Liver (tissue), 9 donors: ENCODE data around the gene PPM1A. TPM values are rescaled to one million over a fixed set of nuclear protein-coding genes. Genes with fewer than 3 reads are reported as not detected.

Experiments
- DNase-seq: peaks from one replicate; pipeline ENCODE4 v3.0.0-alpha.2; 2017; ENCODE audit warnings: low spot score
- H3K27ac ChIP-seq, 2 donors: one replicate each; pipeline ENCODE4 v1.7.0; 2013; ENCODE audit warnings: inconsistent platforms in 2 of 2, low read length in 2 of 2, control low read depth in 1 of 2, low read depth in 1 of 2, mild to moderate bottlenecking in 1 of 2
- H3K27me3 ChIP-seq, 4 donors: one replicate each; pipeline versions ENCODE4 v1.6.1 to v1.7.0; 2013; ENCODE audit warnings: low read length in 3 of 4, inconsistent platforms in 1 of 4, mild to moderate bottlenecking in 1 of 4, moderate library complexity in 1 of 4; ENCODE audit not compliant: control insufficient read depth in 4 of 4, insufficient read depth in 4 of 4
- H3K36me3 ChIP-seq, 4 donors: one replicate each; pipeline versions ENCODE4 v1.6.1 to v1.7.0; 2013; ENCODE audit warnings: low read length in 3 of 4, mild to moderate bottlenecking in 3 of 4, low read depth in 1 of 4, moderate library complexity in 1 of 4; ENCODE audit not compliant: control insufficient read depth in 4 of 4, insufficient read depth in 3 of 4
- H3K4me1 ChIP-seq, 4 donors: one replicate each; pipeline versions ENCODE4 v1.6.1 to v1.7.0; 2013; ENCODE audit warnings: low read length in 3 of 4, mild to moderate bottlenecking in 3 of 4, moderate library complexity in 1 of 4; ENCODE audit not compliant: control insufficient read depth in 4 of 4, insufficient read depth in 4 of 4
- H3K4me3 ChIP-seq, 3 donors: one replicate each; pipeline versions ENCODE4 v1.6.1 to v1.7.0; 2013; ENCODE audit warnings: low read length in 3 of 3, control low read depth in 1 of 3, low read depth in 1 of 3, mild to moderate bottlenecking in 1 of 3
- H3K9ac ChIP-seq, 2 donors: one replicate each; pipeline ENCODE4 v1.7.0; 2013; ENCODE audit warnings: low read length in 2 of 2, mild to moderate bottlenecking in 2 of 2, moderate library complexity in 2 of 2, control low read depth in 1 of 2, low read depth in 1 of 2
- H3K9me3 ChIP-seq, 4 donors: one replicate each; pipeline versions ENCODE4 v1.6.1 to v1.7.0; 2013; ENCODE audit warnings: low read length in 3 of 4; ENCODE audit not compliant: control insufficient read depth in 4 of 4
- ATF3 ChIP-seq: IDR thresholded peaks from 2 replicates; pipeline ENCODE4 v1.6.1; 2016; ENCODE audit warnings: antibody characterized with exemption
- CTCF ChIP-seq: fragments of 150-350 bp; IDR thresholded peaks from 2 replicates; pipeline ENCODE4 v1.5.1; 2017; ENCODE audit warnings: improper control_type of control experiment, low read depth, low read length; ENCODE audit not compliant: missing input control
- EGR1 ChIP-seq, 2 donors: IDR thresholded peaks; 2 replicates each; pipeline ENCODE4 v1.6.1; 2016 to 2018; ENCODE audit warnings: antibody characterized with exemption in 2 of 2, low read depth in 2 of 2
- FOXA1 ChIP-seq: IDR thresholded peaks from 2 replicates; pipeline ENCODE4 v1.6.1; 2016; ENCODE audit warnings: antibody characterized with exemption
- FOXA2 ChIP-seq: IDR thresholded peaks from 2 replicates; pipeline ENCODE4 v1.6.1; 2016; ENCODE audit warnings: antibody characterized with exemption
- GABPA ChIP-seq, 2 donors: IDR thresholded peaks in 1 of 2; conservative IDR thresholded peaks in 1 of 2; 2 replicates each; pipeline ENCODE4 v1.6.1; 2016; ENCODE audit warnings: antibody characterized with exemption in 2 of 2, mild to moderate bottlenecking in 1 of 2, moderate library complexity in 1 of 2
- HNF4A ChIP-seq, 2 donors: conservative IDR thresholded peaks; 2 replicates each; pipeline ENCODE4 v1.6.1; 2016; ENCODE audit warnings: antibody characterized with exemption in 2 of 2, mild to moderate bottlenecking in 2 of 2
- HNF4G ChIP-seq: IDR thresholded peaks from 2 replicates; pipeline ENCODE4 v1.6.1; 2016; ENCODE audit warnings: antibody characterized with exemption
- JUND ChIP-seq, 2 donors: IDR thresholded peaks; 2 replicates each; pipeline ENCODE4 v1.6.1; 2016; ENCODE audit warnings: antibody characterized with exemption in 2 of 2
- MAX ChIP-seq: IDR thresholded peaks from 2 replicates; pipeline ENCODE4 v1.6.1; 2016; ENCODE audit warnings: antibody characterized with exemption
- NR2F2 ChIP-seq: IDR thresholded peaks from 2 replicates; pipeline ENCODE4 v1.6.1; 2016; ENCODE audit warnings: antibody characterized with exemption
- RAD21 ChIP-seq, 2 donors: IDR thresholded peaks; 2 replicates each; pipeline ENCODE4 v1.6.1; 2016; ENCODE audit warnings: antibody characterized with exemption in 2 of 2, mild to moderate bottlenecking in 2 of 2
- REST ChIP-seq: IDR thresholded peaks from 2 replicates; pipeline ENCODE4 v1.6.1; 2016; ENCODE audit warnings: antibody characterized with exemption, mild to moderate bottlenecking
- RXRA ChIP-seq, 2 donors: IDR thresholded peaks; 2 replicates each; pipeline ENCODE4 v1.6.1; 2017 to 2018; ENCODE audit warnings: antibody characterized with exemption in 2 of 2, mild to moderate bottlenecking in 1 of 2
- SP1 ChIP-seq: IDR thresholded peaks from 2 replicates; pipeline ENCODE4 v1.6.1; 2018; ENCODE audit warnings: antibody characterized with exemption, mild to moderate bottlenecking
- TAF1 ChIP-seq: conservative IDR thresholded peaks from 2 replicates; pipeline ENCODE4 v1.6.1; 2016; ENCODE audit warnings: antibody characterized with exemption, mild to moderate bottlenecking
- YY1 ChIP-seq: IDR thresholded peaks from 2 replicates; pipeline ENCODE4 v1.6.1; 2016; ENCODE audit warnings: antibody characterized with exemption, mild to moderate bottlenecking
- ZBTB33 ChIP-seq: IDR thresholded peaks from 2 replicates; pipeline ENCODE4 v1.6.1; 2016; ENCODE audit warnings: antibody characterized with exemption
- WGBS: extraction: QIAGEN DNeasy Blood & Tissue Kit; methylation state at CpG from one replicate; pipeline ENCODE4 v1.1.7; 2013; 5-methylcytosine and 5-hydroxymethylcytosine counted together
- polyA plus RNA-seq, 2 donors: library from polyadenylated mRNA; stranded (reverse) in 1 of 2; unstranded in 1 of 2; fragments of 200-250 nt in 1 of 2; fragments of >200 nt in 1 of 2; fragmentation: Nextera tagmentation in 1 of 2; extraction: Ambion mirVana in 1 of 2; gene quantifications; one replicate each; pipeline versions ENCODE4 v1.2.1 to v1.2.3, GENCODE V29; 2013 to 2015
- total RNA-seq, 2 donors: library from RNA; depleted of rRNA; stranded (reverse); fragments of >200 nt; gene quantifications; one replicate each; pipeline ENCODE4 v1.2.3, GENCODE V29; 2014
- donor health status: healthy.
- donor health status: healthy.
- donor health status: healthy.
- donor health status: healthy.
- donor health status: healthy.

Gene PPM1A
- total and polyA plus RNA-seq, 4 donors = 23.0 to 43.2 (median 29.5) TPM

GRCh38 chr14:60254176-60254575 lies 5.2 kb downstream of the PPM1A start:
- Histone ChIP-seq H3K36me3 (no peaks in the 10 kb centered on the region), H3K4me3 (peak overlapping the region in 1 of 3 donors; percentile 15), H3K9me3 (no peaks in the 10 kb centered on the region), H3K27ac (peak overlapping the region in 1 of 2 donors; percentile 42), H3K9ac (peak overlapping the region in 1 of 2 donors; percentile 53), H3K27me3 (no peaks in the 10 kb centered on the region), H3K4me1 (peaks cover 8 to 56% (median 43%) of the 10 kb centered on the region in 4 donors)
- no peak for TF ChIP-seq REST
- no peak for TF ChIP-seq MAX
- no peak for TF ChIP-seq FOXA2
- no peak for TF ChIP-seq CTCF
- TF ChIP-seq NR2F2 = no peak
- no peak for TF ChIP-seq EGR1 (IDR thresholded peaks at IDR 0.05; ENCODE audit: low read depth in 2 of 2)
- TF ChIP-seq GABPA (IDR thresholded peaks at IDR 0.05 in 1 of 2, conservative IDR thresholded peaks at IDR 0.05 in 1 of 2) = no peak
- TF ChIP-seq ZBTB33 = no peak
- TF ChIP-seq JUND (IDR thresholded peaks at IDR 0.05) = no peak
- TF ChIP-seq SP1 = peak; percentile 47
- no peak for TF ChIP-seq ATF3
- TF ChIP-seq YY1 = peak; percentile 45
- no peak for TF ChIP-seq TAF1
- no peak for TF ChIP-seq HNF4G
- no peak for TF ChIP-seq FOXA1
- TF ChIP-seq RXRA (IDR thresholded peaks at IDR 0.05) = peak; percentile 10 to 53
- peak; percentile 53 to 72 for TF ChIP-seq HNF4A (conservative IDR thresholded peaks at IDR 0.05)
- no peak for TF ChIP-seq RAD21 (IDR thresholded peaks at IDR 0.05)
- 26% methylated on average over 1 of the region's 1 CpG for WGBS
- no peak for DNase-seq
